ENCODE data around the gene LMF1.

- TF ChIP-seq SUZ12 (IDR thresholded peaks at IDR 0.05; ENCODE audit: extremely low read depth, insufficient read depth, insufficient read length) (no peak), YY1 (IDR thresholded peaks at IDR 0.05; ENCODE audit: insufficient read depth, insufficient read length) (no peak), ZNF274 (IDR thresholded peaks at IDR 0.05; ENCODE audit: low read depth, low read length) (no peak)
These were observed 39.5 kb upstream of the LMF1 start for GRCh38 chr16:1010251-1010650.
